ENCODE data around the gene LMBRD1.

GRCh38 chr6:69643688-69644087 is 153.1 kb downstream of the LMBRD1 start:
- no peak for TF ChIP-seq EZH2 (IDR thresholded peaks at IDR 0.05)
- TF ChIP-seq POLR2AphosphoS5 (IDR thresholded peaks at IDR 0.05; ENCODE audit: borderline replicate concordance, low read depth, low read length): no peak
